ENCODE results near the gene ZNF609. TPM values are rescaled to one million over a fixed set of nuclear protein-coding genes. Genes with fewer than 3 reads are reported as not detected.

ZNF609 gene
- total RNA-seq: 16.0 TPM

GRCh38 chr15:64460206-64460723 is at the start of gene ZNF609:
TSS of gene ZNF609 (plus strand) at chr15:64460578. CDS start at chr15:64499420, 38,842 bp downstream.
- TF ChIP-seq, protein P1, sequence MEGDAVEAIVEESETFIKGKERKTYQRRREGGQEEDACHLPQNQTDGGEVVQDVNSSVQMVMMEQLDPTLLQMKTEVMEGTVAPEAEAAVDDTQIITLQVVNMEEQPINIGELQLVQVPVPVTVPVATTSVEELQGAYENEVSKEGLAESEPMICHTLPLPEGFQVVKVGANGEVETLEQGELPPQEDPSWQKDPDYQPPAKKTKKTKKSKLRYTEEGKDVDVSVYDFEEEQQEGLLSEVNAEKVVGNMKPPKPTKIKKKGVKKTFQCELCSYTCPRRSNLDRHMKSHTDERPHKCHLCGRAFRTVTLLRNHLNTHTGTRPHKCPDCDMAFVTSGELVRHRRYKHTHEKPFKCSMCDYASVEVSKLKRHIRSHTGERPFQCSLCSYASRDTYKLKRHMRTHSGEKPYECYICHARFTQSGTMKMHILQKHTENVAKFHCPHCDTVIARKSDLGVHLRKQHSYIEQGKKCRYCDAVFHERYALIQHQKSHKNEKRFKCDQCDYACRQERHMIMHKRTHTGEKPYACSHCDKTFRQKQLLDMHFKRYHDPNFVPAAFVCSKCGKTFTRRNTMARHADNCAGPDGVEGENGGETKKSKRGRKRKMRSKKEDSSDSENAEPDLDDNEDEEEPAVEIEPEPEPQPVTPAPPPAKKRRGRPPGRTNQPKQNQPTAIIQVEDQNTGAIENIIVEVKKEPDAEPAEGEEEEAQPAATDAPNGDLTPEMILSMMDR (IDR thresholded peaks at IDR 0.05): no peak
- peaks cover 2 to 3% of the 10 kb centered on the region in 2 donors for H3K36me3 ChIP-seq
- DNase-seq (ENCODE audit: low spot score in 2 of 2): peak; percentile 72 to 98
- no peaks in the 10 kb centered on the region for H3K9me3 ChIP-seq
- H3K27ac ChIP-seq: peak within 1 kb of the TSS; percentile 83 to 93
- H3K4me1 ChIP-seq: peaks cover 4 to 30% of the 10 kb centered on the region in 2 donors
- intact Hi-C loops (cut with DNase I): loop anchor here (1.0 to 2.0 kb wide), 3 partner anchors 73 to 955 kb away; partner anchors contain the start of genes PPIB, TRIP4 and USP3
- no peaks in the 10 kb centered on the region for H3K27me3 ChIP-seq
- H3K4me3 ChIP-seq: peak within 1 kb of the TSS; percentile 97 to 98

GRCh38 chr15:64412216-64412615 is 48.2 kb upstream of the ZNF609 start:
- Histone ChIP-seq H3K36me3 (peaks cover 38 to 87% of the 10 kb centered on the region in 2 donors), H3K4me3 (no peak overlapping the region), H3K27me3 (no peaks in the 10 kb centered on the region), H3K4me1 (no peaks in the 10 kb centered on the region), H3K9me3 (no peaks in the 10 kb centered on the region), H3K27ac (no peak overlapping the region)
- DNase-seq (ENCODE audit: low spot score in 2 of 2): no peak
- TF ChIP-seq, protein P1 (IDR thresholded peaks at IDR 0.05): no peak
- intact Hi-C loops (cut with DNase I): no loop called here

DNA sequence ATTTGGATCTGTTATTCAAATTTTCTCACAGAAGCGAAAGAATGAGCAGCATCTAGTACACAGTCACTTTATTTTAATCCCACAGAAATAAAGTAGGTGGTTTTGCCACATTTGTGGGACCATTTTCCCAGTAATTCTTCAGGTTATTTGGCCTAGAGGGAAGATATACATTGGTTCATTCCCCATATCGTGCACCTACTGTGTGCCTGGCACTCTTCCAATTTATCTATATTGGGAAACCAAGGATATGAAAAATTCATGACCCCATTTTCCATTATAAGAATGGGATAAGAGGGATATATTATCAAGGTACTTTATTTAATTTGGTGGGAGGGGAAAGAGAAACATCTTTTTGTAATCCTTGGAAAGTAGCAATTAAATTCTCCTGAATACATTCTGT is 37.7 kb upstream of the ZNF609 start:
- Histone ChIP-seq H3K4me1 (no peaks in the 10 kb centered on the region), H3K27me3 (no peaks in the 10 kb centered on the region), H3K4me3 (no peak overlapping the region), H3K36me3 (peaks cover 58 to 65% of the 10 kb centered on the region in 2 donors), H3K9me3 (no peaks in the 10 kb centered on the region), H3K27ac (no peak overlapping the region)
- intact Hi-C loops (cut with DNase I): loop anchor here (10.0 kb wide), 1 partner anchor 222 kb away; no protein-coding TSS in a partner anchor
- DNase-seq (ENCODE audit: low spot score in 2 of 2): no peak
- TF ChIP-seq, protein P1 (IDR thresholded peaks at IDR 0.05): no peak

GRCh38 chr15:64423970-64424369 is 36.4 kb upstream of the ZNF609 start:
- no peaks in the 10 kb centered on the region for H3K27me3 ChIP-seq
- TF ChIP-seq, protein P1 (IDR thresholded peaks at IDR 0.05): no peak
- H3K9me3 ChIP-seq: no peaks in the 10 kb centered on the region
- no peaks in the 10 kb centered on the region for H3K4me1 ChIP-seq
- no peak overlapping the region for H3K4me3 ChIP-seq
- peaks cover 52 to 54% of the 10 kb centered on the region in 2 donors for H3K36me3 ChIP-seq
- H3K27ac ChIP-seq: no peak overlapping the region
- intact Hi-C loops (cut with DNase I): loop anchor here (10.0 kb wide), 1 partner anchor 221 kb away; no protein-coding TSS in a partner anchor
- DNase-seq (ENCODE audit: low spot score in 2 of 2): no peak

- no peak for DNase-seq (ENCODE audit: low spot score in 2 of 2)
- intact Hi-C loops (cut with DNase I): loop anchor here (10.0 kb wide), 1 partner anchor 220 kb away; no protein-coding TSS in a partner anchor
- H3K9me3 ChIP-seq: no peaks in the 10 kb centered on the region
- peaks cover 40 to 43% of the 10 kb centered on the region in 2 donors for H3K36me3 ChIP-seq
- no peak overlapping the region for H3K27ac ChIP-seq
- TF ChIP-seq, protein P1 (IDR thresholded peaks at IDR 0.05): no peak
- H3K4me1 ChIP-seq: no peaks in the 10 kb centered on the region
- H3K4me3 ChIP-seq: no peak overlapping the region
- H3K27me3 ChIP-seq: no peaks in the 10 kb centered on the region
Measured at GRCh38 chr15:64425221-64425620, 35.2 kb upstream of the ZNF609 start.

All from ascending aorta (tissue), 2 donors.